Activated CD8-positive, alpha-beta memory T cell treated with anti-CD3 and anti-CD28 coated beads for 48 hours (primary cell): ENCODE measurements around the gene ADCY9.
"Not testable (repeated sequence)": the region's sequence is repeated elsewhere in the genome, so short reads cannot be mapped to it uniquely, and the experiment has no call there.

Experiments
- DNase-seq, 3 experiments: peaks; one replicate each; pipeline ENCODE4 v3.0.0-alpha.2; 2020; ENCODE audit warnings: low read depth in 2 of 3, low spot score in 2 of 3

Gene ADCY9

DNA sequence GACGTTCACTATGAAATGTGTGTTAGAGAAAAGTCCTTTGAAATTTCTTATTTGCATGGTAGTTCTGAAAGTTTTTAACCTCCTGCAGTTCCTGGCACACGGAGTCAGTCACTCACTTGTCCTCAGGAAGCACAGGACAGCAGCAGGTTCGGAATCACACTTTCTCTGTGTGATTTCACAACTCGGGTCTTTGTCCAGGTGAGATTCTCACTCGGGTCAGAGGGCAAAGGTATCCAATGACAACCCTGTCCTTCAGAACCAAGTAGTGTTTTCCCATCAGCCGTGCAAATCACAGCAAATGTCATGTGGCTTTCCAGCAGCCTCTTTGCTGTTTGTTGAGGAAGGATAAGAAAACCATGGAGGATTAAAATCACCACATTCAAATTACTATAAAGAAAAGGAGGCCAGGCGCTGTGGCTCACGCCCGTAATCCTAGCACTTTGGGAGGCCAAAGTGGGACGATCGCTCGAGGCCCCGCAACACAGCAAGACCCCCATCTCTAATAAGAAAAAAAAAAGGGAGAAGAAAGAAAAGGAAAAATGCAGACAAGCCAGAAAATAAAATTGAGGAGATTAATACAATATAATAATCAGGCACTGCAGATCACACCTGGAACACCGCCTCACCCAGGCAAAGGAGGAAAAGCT is 22.0 kb downstream of the ADCY9 start:
- DNase-seq = no peak

DNA sequence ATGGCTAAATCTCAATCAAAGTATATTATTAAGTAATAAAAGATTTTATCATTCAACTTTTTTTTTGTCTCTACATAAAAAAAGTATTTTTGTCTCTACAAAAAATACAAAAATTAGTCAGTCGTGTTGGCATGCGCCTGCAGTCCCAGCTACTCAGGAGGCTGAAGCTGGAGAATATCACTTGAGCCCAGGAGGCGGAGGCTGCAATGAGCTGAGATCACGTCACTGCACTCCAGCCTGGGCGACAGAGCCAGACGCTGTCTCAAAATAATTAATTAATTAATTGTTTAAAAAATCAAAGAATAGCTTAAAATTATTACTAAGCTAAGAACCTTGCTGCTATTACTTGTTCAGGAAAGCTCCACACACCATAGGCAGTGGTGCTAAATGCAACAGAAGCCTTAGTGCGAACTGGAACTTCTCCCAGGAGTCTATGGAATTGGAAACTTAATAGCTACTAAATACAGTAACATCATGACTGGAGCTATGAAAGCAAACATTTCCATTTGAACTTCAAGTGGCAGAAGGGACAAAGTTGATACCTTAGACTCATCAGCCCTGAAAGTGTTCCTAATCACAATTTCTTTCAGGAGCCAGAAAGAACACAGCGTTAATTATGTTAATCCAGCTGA is 22.6 kb downstream of the ADCY9 start:
- no peak for DNase-seq

DNA sequence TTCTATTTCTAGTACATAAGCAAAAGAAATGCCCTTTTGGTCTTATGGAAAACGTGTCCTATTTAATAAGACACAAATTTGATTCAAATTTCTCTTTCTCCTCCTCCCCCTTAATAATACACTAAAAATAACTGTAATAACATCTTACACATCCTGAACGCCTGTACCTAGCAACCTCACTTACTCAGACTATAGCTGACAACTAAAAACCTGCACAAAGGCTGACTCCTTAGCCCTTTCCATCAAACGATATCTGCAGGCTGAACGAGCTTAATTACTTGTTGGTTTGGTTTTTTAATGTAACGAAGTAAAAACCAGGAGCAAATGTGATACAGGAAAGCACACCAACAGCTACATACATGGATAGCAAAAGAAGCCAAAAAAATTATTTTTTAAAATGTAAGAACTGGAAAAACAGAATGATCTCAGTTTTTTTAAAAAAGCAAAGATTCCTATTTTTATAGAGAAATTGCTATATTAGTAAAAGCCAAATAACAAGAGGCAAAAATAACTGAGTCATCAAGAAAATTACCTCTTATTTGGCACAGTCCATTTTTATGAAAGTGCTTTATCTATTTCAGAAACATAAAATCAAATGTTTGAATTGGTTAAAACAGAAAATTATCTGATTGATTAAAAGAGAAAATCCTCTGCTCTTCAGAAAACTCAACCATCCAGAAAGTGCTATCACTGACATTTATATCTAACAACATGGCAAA is 23.5 kb downstream of the ADCY9 start:
- DNase-seq = no peak

DNA sequence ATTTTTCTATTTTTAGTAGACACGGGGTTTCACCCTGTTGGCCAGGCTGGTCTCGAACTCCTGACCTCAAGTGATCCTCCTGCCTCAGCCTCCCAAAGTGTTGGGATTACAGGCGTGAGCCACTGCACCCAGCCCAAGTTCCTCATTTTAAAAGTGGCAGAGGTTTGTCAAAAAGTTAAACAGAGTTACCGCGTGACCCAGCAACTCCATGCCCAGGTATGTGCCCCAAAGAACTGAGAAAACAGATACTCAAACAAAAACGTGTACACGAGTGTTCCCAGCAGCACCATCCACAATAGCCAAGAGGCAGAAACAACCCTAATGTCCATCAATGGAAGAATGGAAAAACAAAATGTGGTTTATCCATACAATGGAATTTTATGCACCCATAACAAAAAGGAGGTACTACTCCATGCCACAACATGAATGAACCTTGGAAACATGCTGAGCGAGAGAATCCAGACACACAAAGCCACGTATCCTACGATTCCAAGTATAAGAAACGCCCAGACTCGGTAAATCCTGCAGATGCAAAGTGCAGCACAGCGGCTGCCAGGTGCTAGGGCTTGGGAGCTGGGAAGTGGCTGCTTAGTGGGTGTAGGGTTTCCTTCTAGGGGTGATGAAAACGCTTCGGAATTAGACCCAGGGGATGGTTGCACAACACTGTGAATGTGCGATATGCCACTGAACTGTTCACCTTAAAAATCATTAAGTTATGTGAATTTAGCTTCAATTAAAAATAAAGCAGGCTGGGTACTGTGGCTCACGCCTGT is 24.8 kb downstream of the ADCY9 start:
- DNase-seq = no peak

DNA sequence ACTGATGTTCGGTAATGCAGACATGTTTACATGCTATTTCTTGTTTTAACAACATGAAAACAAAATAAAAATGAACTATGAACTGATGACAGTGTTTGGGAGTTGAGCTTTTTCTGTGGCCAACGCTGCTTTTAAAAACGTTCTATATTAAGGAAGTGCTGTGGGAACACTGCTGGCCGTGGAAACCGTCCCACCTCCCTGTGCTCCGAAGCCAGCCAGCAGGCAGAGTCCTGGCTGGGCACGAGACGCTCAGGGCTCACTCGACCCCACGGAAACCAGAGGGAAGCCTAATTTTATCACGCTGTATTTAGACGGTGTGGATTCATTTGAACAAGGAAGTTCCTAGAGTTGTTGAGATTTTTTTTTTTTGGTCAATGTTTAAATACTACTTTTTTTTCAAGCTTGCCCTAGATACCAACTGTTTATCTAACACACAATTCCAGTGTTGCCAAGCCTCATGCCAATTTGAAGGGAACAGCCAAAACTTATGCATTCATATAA is 25.8 kb downstream of the ADCY9 start:
- no peak for DNase-seq

DNA sequence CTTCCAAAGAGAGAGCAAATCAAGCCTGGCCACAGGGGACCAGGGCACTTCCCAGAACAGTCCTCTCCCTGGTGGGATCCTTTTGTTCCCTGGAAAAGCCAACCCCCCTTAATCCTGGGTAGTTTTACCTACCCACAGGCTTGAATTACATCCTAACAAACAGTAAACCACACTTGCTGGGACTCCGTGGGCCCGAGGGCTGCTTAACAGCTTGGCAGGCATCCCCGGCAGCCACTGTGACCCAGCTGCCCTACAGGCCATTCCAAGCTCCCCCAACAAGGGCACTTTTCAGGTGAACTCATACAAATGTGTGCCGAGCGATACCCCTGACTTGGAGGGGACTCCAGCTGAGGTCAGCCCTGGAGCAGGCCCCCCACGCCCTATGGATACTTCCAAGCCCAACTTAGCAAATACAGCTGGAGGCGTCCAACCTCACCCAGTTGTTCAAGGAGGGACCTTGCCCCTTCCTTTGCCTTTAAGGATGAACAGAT is 26.4 kb downstream of the ADCY9 start:
- DNase-seq = no peak

DNA sequence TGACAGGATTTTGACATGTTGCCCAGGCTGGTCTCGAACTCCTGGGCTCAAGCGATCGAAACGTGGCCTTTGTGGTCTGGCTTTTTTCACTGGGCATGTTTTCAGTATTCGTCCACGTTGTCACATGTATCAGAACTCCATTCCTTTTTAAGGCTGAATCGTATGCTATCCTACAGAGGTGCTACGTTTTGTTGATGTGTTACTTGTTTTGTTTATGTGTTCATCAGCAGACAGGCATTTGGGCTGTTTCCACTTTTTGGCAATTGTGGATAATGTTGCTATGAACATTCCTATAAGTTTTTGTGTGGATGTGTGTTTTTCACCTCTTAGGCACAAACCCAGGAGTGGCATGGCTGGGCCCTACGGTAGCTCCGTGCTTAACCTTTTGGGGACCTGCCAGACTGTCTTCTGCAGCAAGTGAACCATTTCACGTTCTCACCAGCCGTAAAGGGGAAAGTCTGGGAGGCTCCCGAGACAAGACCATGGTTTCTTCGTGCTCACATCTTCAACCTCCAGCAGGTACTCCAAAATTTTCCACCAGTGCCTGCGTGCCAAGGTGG is 26.9 kb downstream of the ADCY9 start:
- DNase-seq = no peak

DNA sequence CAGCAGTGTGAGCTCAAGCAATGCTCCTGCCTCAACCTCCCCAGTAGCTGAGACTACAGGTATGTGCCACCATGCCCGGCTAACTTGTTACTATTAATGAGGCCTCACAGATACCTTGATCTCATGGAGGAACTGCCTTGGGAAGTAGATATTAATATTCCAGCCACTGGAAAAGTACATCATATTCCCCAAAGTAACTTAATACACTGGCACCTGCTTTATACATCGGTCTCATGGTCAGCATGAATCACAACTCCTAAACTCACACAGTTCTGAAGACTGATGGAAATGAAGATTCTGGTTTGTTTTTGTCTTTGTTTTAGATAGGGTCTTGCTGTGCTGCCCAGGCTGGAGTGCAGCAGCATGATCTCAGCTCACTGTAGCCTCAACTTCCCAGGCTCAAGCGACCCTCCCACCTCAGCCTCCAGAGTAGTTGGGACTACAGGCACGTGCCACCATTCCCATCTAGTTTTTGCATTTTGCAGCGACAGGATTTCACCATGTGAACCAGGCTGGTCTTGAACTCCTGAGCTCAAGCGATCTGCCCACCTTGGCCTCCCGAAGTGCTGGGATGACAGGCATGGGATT is 28.2 kb downstream of the ADCY9 start:
- no peak for DNase-seq

DNA sequence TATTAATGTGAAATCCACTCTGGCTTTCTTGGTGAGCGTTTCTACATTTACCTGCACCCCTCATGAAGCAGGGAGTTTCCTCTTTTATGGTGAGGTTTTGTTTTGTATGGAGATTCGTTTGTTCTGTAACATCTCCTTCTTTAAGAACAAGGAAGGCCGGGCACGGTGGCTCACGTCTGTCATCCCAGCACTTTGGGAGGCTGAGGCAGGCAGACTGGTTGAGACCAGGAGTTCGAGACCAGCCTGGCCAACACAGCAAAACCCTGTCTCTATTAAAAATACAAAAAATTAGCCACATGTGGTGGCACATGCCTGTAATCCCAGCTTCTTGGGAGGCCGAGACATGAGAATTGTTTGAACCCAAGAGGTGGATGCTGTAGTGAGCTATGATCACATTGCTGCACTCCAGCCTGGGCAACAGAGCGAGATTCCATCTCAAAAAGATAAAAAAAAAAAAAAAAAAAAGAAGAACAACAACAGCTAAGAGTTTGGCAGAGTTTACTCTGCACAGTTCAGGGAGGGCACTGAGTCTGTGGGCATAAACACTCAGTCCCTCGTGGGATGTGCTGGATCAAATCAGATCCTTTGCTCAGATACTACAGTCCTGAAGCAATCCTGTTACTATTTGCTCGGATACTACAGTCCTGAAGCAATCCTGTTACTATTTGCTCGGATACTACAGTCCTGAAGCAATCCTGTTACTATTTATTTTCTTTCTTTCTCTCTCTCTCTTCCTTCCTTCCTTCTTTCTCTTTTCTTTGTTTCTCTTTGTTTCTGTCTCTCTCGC is 28.9 kb downstream of the ADCY9 start:
- no peak for DNase-seq

DNA sequence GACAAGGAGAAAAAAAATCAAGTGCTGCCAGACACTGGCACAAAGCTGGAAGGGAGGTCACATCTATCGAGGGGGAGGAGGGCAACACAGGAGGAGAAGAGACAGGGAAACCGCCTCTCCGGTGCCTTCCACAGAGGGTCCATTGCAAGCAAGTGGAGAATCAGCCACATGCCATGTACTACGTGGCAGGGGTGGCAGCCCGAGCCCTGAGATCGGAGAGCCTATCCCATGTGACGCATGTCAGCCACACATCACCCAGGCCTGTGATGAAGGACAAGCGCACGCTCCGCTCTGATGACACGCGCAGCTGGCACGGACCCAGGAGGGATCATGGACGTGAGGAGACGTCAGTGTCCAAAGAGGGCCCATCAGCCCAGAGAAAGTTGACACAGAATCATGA is 30.1 kb downstream of the ADCY9 start:
- DNase-seq = no peak

DNA sequence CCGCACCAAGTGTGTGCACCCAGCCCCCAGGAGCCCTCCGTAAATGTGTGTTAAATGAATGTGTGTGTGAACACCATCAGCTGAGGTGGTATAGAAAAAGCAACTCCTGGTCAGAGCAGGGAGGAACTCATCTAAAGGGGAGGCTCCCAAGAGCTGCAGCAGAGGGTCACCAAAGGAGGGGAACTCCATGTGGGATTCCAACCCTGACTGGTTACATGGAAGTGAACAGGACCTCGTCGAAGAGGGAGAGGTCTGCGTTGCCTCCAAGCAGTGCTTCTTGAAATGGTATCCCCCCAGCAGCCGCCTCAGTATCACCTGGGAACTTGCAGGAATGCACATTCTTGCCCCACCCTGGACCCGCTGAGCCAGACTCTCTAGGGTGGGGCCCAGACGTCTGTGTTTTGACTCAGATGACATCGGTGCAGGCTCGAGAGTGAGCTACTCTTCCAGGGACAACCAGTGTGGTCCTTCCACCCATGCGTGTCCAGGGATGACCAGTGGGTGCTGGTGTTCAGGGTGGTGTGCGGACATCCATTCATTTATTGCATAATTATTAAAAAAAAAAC is 30.8 kb downstream of the ADCY9 start:
- DNase-seq = no peak

DNA sequence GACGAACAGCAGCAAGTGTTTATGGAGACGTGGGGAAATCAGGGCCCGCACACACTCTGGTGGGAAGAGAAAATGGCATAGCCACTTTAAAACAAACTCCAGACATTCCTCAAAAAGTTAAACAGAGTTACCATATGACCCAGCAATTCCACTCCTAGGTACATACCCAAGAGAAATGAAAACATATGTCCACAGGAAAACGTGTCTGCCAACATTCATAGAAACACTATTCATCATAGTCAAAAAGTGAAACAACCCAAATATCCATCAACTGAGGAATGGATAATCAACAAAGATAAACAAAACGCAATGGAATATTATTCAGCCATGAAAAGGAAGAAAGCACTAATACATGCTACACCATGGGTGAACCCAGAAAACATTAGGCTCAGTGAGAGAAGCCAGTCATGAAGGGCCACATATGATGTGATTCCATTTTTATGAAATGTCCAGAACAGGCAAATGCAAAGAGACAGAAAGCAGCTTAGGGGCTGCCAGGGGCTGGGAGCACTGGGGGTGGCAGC is 32.8 kb downstream of the ADCY9 start:
- DNase-seq = no peak

DNA sequence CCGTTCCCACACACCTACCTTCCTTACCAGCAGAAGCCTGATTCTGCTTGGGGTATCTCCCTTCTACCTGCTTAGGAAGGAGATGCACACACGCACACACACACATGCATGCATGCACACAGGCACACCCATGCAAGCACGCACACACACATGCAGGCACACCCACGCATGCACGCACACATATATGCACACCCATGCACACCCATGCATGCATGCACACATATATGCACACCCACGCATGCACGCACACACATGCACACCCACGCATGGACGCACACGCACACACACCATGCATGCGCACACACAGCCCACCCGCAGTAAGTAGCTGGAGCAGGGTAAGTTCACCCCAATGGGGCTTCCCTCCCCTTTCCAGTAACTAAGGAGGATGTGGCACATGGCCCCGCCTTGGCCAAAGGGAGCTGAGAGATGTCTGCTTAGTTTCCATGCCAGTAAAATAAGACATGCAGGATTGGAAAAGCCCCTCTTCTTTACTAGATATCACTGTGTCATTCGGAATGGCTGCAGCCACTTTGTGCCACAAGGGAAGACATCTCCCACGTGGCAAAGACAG is 33.7 kb downstream of the ADCY9 start:
- no peak for DNase-seq

DNA sequence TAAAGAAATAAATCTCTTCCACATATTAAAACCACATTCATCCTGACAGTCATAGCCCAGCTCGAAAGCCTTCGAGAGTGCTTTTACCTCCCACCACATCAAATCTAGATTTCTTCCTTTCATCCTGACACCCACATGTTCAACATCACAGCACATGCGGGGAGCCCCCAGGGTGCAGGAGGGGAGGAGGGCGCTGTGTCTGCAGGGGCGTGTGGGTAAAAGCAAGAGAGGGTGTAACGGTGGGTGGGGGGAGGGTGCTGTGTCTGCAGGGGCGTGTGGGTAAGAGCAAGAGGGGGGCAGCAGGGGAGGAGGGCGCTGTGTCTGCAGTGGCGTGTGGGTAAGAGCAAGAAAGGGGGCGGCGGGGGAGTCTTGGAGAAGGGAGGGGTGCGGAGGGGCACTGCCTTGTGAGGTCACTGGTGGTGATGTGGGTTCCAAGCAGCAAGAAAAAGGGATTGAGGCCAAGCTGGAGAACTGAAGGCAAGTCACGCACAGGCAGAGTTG is 34.7 kb downstream of the ADCY9 start:
- no peak for DNase-seq

DNA sequence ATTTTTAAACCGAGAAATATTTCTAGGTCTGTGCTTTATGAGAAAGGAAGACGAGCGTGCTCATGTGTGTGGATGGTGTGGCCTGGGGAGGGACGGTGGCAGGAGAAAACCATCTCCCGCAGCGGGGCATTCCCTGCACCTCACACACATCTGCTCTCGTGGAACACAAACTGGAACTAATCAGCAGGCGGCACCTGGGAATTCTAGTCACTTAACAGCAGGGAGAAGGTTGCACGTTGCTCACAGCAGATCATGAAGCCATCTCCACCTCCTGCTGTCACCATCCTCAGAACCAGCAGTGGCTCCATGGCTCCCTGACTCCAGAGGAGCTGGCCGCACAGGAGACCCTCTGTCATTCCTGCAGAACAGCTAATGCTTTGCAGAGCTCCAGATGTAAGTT is 35.2 kb downstream of the ADCY9 start:
- DNase-seq = no peak

DNA sequence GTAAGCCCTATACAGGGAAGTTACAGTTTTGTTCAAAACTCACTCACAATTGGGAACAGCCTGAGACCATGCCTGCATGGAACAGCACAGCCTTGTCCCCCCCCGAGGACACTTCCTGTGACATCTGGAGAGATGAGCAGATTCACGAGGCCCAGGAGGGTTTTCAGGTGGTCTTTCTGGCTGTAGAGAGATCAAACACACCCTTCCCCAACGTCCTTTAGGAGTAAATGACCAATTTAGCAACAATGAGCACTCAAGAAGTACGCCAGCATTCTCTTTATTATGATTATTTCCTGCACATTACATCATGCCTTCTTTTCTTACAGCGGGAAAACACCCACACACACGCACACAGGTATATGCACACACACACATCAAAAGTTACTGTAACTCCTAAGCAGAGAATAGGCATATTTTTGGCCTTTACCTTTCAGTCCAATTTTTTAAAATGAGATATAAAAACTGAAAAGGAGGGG is 39.0 kb downstream of the ADCY9 start:
- DNase-seq = no peak

DNA sequence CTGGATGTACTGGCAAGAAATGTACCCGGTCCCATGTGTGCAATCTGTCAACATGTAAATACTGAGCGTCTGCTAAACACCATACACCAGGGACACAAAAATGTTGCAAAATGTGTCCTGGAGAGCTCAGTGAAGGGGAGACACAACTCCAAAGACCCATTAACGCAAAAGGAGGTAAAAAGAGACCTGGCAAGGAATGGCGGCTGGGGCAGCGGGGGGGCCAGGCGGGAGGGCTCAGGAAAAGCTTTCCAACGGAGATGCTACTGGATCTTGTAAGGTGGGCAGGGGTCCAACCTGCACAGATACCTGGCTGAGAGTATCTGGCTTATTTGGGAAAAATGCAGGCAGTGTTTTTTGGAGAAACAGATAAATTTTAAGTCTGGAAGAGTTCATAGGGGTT is 40.7 kb downstream of the ADCY9 start:
- no peak for DNase-seq

DNA sequence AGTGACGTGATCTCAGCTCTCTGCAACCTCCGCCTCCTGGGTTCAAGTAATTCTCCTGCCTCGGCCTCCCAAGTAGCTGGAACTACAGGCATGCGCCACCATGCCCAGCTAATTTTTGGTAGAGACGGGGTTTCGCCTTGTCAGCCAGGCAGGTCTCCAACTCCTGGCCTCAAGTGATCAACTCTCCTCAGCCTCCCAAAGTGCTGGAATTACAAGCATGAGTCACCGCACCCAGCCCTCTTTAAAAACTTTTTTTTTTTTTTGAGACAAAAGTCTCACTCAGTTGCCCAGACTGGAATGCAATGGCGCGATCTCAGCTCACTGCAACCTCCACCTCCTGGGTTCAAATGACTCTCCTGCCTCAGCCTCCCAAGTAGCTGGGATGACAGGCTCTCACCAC is 43.1 kb downstream of the ADCY9 start:
- not testable (repeated sequence) for DNase-seq
